HG03342 (cell line): ENCODE results near the gene POMT2.
A peak's percentile ranks its signal among the peaks of the same experiment; 100 is the strongest.
"Not testable (repeated sequence)": the region's sequence is repeated elsewhere in the genome, so short reads cannot be mapped to it uniquely, and the experiment has no call there.

Experiments used
- ATAC-seq: cut with Tn5 transposase; IDR thresholded peaks from one replicate; pipeline ENCODE4 v1.9.1; 2021; ENCODE audit warnings: mild to moderate bottlenecking, moderate library complexity; ENCODE audit not compliant: unreplicated experiment

Gene POMT2, protein sequence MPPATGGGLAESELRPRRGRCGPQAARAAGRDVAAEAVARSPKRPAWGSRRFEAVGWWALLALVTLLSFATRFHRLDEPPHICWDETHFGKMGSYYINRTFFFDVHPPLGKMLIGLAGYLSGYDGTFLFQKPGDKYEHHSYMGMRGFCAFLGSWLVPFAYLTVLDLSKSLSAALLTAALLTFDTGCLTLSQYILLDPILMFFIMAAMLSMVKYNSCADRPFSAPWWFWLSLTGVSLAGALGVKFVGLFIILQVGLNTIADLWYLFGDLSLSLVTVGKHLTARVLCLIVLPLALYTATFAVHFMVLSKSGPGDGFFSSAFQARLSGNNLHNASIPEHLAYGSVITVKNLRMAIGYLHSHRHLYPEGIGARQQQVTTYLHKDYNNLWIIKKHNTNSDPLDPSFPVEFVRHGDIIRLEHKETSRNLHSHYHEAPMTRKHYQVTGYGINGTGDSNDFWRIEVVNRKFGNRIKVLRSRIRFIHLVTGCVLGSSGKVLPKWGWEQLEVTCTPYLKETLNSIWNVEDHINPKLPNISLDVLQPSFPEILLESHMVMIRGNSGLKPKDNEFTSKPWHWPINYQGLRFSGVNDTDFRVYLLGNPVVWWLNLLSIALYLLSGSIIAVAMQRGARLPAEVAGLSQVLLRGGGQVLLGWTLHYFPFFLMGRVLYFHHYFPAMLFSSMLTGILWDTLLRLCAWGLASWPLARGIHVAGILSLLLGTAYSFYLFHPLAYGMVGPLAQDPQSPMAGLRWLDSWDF

DNA sequence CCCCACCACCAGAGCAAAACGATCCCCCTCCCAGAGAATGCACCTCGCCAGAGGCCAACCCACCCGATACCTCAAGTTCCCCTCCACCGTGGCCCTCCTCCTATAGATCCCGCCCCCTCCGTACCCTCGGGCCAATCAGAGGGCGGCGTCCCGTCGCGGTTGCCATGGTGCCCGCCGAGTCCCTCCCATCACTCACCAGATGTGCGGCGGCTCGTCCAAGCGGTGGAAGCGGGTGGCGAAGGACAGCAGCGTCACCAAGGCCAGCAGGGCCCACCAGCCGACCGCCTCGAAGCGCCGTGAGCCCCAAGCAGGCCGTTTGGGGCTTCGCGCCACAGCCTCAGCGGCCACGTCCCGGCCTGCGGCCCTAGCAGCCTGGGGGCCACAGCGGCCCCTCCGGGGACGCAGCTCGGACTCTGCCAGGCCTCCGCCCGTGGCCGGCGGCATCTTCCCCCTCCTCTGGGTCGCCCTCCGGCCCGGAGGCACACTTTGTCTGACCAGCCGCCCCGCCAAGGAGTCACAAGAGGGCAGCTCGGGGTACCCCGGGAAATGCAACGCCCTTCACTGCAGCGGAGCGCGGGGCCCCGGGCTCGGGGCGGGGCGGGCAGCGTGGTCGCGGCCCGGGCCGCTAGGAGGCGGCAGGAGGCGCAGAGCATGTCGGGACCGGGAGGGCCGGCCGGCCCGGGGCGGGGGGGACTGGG is at the start of gene POMT2:
POMT2 (minus strand) TSS at position 646 of the 698 bp plus-strand sequence; CDS start at position 444, 202 bp downstream.
- peak; percentile 66 for ATAC-seq

DNA sequence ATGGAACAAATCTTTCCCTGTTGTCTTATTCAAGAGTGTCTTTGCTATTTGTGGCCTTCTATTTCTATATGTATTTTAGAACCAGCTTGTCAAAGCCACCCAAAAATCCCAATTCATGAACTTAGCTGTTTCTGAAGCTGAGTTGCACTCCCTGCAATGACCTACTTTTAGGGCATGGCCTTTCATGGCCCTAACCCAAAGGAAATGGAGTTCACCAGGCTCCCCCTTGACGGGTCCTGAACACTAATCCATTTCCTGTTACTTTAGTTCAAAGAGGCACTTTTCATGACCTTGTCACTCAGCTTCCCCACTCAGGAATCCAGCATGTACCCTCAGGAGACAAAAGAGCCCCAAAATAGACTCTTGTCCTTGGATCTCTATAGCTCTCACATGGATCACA is 48.6 kb upstream of the POMT2 start:
- ATAC-seq: no peak

DNA sequence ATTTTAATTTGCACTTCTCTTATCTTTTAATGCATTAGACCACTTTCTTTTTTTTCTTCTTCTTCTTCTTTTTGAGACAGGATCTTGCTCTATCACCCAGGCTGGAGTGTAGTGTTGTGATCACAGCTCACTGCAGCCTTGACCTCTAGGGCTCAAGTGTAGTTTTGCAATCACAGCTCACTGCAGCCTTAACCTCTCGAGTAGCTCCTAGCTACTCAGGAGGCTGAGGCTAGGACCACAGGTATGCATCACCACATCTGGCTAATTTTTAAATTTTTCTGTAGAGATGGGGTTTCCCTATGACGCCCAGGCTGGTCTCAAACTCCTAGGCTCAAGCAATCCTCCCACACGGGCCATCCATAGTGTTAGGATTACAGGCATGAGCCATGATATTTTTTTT is 43.5 kb upstream of the POMT2 start:
- peak; percentile 53 for ATAC-seq

DNA sequence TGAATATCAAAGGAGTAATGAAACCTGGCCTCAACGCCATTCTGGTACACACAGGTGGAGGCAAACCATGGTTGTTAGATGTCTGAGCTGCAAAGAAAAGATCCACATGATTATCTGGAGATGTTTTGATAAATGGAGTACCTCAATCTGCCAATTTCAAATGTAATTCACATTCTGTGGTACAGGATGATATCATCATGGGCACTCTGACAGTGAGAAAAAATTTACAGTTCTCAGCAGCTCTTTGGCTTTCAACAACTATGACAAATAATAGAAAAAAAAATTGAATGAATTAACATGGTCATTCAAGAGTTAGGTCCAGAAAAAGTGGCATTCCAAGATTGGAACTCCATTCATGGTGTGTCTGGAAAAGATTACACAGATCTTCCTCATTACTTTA is 38.9 kb upstream of the POMT2 start:
- ATAC-seq: no peak

DNA sequence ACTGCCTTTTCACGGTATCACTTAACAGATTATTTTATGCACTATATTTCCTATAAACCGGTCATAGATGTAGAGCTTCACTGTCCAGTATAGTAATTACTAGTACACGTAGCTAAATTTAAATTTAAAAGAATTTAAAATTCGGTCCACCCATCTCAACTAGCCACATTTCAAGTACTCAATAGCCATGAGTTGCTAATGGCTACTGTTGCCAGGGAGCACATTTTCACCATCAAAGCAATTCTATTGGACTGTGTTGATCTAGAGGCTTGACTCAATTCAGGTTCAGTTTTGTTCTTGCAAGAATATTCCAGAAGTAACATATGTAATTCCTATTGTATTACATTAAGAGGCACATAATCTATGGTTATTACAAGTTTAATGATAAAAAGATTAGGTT is 36.2 kb upstream of the POMT2 start:
- ATAC-seq: no peak

DNA sequence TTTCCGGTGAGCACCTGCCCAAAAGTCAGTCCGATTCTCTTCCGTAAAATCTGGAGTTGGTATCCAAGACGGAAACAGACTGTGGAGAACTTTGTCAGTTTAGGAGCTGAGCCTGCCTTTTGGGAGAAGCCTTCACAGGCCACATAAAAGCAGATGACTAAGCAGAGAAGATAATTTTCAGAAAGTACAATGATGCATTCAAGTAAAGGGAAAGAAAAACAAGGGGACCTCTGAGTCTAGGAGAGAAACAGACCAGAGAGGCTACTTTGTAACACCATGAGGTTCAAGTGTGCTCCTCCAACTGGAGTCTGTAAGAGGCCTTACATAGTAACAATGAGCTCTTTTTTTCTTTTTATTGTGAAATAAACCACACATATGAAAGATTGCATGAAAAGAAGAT is 35.1 kb upstream of the POMT2 start:
- no peak for ATAC-seq

DNA sequence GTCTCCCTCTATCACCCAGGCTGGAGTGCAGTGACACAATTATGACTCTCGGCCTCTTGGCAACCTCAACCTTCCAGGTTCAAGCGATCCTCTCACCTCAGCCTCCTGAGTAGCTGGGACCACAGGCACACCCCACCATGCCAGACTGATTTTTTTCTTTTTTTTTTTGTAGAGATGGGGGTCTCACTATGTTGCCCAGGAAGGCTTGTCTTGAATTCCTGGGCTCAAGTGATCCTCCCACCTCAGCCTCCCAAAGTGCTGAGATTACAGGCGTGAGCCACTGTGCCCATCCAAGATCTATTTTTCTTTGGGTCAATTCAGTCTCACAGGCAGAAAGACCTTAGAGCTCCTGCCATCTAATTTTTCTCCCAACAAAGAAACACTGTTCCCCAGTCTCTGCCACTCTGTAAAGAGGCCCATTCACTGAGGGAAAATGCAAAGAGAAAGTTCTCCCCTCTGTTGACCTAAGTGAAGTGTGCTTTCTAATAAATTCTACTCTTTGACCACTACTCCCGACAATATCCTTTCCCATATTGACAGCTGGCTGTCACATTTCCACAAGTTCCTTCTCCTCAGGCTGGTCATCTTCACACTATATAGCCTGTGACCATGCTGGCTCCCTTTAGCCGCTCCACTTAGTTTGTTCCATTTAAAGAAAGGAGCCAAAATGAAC is 32.9 kb upstream of the POMT2 start:
- ATAC-seq: no peak

DNA sequence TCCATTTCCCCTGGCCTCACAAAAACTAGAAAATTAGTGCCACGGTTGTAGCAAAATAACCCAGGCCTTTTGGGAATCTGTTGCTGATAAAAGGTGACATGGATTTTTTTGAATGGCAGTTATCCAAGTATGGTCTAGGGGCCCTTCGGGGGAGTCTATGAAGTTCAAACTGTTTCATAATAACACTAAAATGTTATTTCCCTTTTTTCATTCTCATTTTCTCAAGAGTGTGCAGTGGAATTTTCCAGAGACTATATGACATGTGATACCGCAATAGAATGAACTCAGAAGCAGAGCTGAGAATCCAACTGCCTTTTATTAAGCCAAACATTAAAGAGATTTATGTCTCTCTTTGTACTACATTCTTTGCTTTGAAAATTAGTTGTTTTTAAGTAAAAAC is 27.1 kb upstream of the POMT2 start:
- ATAC-seq: no peak

DNA sequence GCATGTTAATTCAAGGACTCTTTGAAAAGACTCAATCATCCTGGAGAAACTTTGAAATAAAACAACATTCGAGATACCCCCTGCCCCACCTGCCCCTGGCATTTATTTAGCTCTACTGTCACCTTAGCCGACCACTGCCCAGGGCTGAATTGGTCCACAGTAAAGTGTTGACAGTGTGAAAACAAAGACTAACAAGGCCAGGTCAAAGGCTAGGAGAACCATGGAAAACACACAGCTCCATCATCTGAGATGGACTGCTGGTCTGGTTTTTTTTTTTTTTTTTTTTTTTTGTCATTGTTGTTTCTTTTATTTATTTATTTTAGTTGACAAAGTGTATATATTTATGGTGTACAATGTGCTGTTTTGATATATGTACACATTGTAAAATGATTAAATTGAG is 25.8 kb upstream of the POMT2 start:
- ATAC-seq: no peak

DNA sequence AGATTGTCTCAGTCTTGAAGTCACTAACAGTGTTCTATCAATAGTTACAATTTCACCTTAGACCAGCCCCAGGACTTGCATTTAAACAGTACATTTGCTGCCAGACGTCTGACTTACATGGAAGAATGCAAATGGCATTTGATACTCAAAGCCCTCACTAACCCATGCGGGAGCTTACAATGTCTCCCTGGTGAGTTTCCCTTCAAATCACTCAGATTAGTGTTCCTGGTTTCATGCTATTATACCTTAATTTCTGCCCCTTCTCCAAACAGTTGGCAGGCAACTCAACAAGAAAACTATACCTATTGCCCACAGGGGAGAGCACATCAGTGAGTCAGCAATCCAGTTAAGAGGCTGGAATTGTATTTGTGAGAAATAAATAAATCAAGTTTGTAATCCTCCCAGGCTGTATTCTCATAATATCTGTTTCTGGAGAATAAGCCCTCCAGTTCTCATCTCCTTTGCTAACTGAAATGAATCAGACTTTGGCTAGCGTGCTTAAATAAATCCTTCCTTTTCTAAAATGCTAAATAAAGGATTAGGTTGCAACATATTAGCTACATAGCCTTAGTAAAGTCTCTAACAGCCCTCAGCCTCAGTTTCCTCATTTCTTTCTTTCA is 23.8 kb upstream of the POMT2 start:
- no peak for ATAC-seq

DNA sequence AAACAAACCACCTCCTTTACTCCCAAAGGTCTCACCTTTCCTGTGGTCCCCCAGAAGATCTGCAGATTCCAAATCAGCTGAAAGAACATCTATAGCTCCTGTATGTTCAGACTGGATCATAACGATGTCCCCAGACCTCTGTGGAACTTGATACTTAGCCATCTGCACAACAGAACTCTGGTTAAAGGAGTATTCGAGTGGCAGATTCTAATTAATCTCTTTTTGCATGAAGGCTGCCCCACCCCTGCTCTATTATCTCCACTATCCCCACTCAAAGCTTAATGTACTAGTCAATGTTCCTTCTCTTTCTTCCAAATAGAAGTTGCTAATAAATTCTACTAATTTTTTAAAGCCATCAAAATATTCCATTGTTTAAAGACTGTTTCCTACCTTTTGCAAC is 23.0 kb upstream of the POMT2 start:
- no peak for ATAC-seq

DNA sequence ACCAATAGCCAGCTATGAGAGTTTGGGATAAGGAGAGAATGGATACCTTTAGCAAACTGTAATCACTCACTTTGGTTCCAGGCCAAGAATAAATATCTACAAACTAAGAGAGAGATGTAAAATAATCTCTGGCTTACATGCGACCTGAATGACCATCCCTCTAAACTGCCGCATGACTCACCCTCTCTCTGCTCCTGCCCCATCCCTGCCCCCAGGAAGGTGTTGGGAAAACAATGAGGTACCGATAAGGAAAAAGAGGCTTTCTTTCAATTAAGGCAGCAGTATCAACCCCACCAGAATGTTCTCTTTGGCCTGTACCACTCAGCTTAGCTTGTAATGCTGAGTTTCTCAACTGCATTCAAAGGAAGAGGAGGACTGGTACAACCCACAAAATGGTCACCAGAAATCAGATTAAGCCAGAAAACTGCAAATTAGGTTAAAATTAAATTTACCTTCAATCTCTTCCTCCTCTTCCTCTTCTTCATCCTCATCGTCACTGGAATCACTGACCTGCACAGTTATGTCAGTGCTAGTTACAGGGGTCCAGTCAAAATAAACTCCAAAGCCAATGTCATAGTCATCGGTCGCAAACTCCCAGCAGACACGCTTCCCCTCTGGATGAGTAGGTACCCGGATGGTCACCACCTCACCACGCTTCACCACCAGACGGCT is 22.2 kb upstream of the POMT2 start:
- no peak for ATAC-seq

DNA sequence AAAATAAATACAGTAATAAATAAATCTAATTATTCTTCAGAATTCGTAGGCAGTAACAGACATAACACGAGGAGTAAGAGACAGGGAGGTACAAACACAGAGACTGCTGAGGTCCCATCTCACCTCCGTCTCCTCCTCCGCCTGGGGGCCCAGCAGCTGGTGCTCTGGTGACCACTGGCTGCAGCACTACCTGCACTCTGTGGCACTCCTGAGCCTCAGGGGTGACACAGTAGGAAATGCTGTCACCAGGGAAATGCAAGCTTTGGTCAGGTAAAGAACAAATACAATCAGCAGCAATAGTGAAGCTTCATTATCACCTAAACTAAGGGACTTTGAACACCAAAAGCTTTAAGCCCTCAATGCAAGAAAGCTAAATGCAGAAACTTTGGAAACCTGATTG is 19.7 kb upstream of the POMT2 start:
- ATAC-seq: no peak

DNA sequence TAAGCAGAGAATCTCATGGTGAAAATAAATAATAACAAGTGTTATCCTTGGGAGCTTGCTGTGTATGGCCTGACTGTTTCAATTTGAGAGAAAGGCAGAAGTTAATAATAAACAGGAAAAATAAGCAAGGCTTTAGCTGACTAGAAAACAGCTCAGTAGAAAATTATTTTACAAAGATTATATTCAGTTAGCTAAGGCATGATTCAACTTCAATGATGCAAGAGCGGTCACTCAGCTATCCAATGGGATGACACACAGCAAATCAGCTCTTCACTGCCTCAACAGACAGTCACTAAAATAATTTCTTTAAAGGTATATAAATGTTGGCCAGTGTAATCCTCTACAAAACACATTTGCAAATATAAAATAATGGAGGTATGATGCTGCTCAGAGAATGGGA is 18.7 kb upstream of the POMT2 start:
- ATAC-seq: no peak

DNA sequence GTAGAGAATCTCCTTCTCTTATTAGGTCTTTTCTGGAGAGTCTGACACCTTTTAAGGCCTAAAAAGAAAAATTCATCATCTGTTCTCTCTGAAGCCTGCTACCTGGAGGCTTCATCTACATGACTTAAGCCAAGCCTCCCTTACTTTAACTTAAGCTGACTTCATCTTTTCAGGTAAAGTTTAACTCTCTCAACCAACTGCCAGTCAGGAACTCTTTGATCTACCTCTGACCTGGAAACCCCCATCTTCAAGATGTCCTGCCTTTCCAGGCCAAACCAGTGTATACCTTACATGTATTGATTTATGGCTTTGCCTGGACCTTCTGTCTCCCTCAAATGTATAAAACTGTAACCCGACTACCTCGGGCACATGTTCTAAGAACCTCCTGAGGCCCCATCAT is 17.6 kb upstream of the POMT2 start:
- ATAC-seq: no peak

DNA sequence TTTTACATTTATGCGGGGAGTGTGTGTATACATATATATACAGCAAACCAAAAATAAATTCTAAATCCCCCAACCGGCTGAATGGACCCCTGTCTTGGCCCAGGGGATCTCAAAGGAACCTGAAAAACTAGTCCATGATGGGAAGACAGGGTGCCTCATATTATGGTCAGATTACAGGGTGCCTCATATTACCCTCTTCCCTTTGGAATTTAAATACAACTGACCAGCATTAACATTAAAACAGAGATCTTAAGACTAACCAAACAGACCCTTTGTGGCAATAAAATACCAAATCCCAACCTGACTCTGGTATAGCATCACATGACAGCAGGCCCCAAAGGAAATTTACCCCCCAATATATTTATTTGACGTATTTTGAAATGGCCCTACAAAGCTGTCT is 17.2 kb upstream of the POMT2 start:
- no peak for ATAC-seq

DNA sequence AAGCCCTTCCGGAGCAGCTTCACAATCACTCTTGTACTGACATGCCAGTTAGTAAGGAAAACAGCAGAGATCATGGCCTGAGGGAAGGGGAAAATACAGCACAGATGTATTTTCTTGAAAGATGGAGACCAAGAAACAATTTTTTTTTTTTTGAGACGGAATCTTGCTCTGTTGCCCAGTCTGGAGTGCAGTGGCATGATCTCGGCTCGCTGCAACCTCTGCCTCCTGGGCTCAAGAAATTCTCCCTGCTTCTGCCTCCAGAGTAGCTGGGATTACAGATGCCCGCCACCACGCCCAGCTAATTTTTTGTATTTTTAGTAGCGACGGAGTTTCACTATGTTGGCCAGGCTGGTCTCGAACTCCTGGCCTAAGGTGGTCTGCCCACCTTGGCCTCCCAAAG is 16.6 kb upstream of the POMT2 start:
- not testable (repeated sequence) for ATAC-seq

DNA sequence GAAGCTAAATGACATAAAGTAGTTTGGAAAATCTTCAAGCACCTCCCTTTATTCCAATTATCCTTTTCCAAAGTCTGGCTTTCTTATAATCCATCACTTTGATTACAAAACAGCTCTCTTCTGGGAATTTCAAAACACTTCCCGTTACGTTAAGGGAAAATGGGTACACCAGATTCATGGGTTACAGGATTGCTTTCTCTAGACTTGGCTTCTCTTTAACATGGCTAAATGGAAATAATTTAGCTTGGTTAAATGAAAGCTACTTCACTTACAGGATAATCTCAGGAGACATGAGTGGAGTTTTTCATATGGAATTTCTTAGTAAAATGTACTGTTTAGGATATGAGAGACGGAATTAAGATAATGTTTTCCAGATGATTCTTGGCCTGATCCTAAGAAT is 14.9 kb upstream of the POMT2 start:
- ATAC-seq: no peak

DNA sequence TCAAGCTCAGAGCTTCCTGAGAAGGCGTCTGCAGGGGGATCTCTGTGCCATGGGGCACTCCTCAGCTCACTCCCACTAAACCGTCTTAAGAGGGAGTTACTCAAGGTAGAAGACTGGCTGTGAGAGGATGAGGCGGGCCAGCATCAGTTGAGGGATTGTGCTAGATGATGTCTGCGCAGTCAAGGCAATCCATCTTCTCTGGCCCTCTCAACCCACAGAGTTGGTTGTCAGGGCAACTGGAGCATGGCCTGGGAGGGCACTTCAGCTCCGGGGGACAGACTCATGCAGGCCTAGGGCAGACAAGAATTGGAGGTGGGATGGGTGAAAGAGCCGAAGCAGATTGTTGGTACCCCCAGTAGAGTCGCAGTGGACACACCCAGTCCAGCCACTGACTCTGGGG is 9.2 kb upstream of the POMT2 start:
- ATAC-seq: no peak

DNA sequence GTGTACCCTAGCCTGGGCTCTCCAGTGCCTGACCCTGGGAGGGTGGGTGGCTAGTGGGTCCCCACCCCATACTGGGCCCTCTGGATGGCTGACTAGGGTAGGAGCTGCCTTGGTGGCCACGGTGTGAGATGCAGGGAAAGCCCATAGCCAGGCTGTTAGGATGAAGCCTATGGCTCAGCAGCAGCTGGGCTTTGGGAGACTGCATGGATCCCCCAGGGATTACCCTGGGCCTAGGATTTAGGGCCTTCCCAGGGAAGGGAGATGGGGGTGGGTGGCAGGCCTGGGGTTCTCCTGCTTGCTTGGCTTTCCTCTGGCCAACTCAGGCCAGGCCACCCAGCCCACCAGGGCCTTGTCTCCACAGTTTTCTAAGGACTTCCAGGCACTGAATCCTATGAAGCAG is 6.4 kb upstream of the POMT2 start:
- ATAC-seq: no peak
